Measurements from ENCODE around the gene ARL2. TPM values are rescaled to one million over a fixed set of nuclear protein-coding genes. Genes with fewer than 3 reads are reported as not detected.
A peak's percentile ranks its signal among the peaks of the same experiment; 100 is the strongest.
"Not testable (repeated sequence)": the region's sequence is repeated elsewhere in the genome, so short reads cannot be mapped to it uniquely, and the experiment has no call there.

The ARL2 gene
- total RNA-seq, 1 donor from 2014 or later, result 65.8 TPM

- H3K27ac Mint-ChIP-seq, result no peak overlapping the region
- H3K27me3 Mint-ChIP-seq, result no peaks in the 10 kb centered on the region
- H3K36me3 Mint-ChIP-seq, result peaks cover 19% of the 10 kb centered on the region
- H3K4me1 Mint-ChIP-seq (ENCODE audit: unreplicated experiment), result peaks cover 8% of the 10 kb centered on the region
- no peak overlapping the region for H3K4me3 Mint-ChIP-seq
- TF ChIP-seq, protein P1, sequence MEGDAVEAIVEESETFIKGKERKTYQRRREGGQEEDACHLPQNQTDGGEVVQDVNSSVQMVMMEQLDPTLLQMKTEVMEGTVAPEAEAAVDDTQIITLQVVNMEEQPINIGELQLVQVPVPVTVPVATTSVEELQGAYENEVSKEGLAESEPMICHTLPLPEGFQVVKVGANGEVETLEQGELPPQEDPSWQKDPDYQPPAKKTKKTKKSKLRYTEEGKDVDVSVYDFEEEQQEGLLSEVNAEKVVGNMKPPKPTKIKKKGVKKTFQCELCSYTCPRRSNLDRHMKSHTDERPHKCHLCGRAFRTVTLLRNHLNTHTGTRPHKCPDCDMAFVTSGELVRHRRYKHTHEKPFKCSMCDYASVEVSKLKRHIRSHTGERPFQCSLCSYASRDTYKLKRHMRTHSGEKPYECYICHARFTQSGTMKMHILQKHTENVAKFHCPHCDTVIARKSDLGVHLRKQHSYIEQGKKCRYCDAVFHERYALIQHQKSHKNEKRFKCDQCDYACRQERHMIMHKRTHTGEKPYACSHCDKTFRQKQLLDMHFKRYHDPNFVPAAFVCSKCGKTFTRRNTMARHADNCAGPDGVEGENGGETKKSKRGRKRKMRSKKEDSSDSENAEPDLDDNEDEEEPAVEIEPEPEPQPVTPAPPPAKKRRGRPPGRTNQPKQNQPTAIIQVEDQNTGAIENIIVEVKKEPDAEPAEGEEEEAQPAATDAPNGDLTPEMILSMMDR (conservative IDR thresholded peaks at IDR 0.05), result no peak
- no peak for DNase-seq (ENCODE audit: extremely low spot score, unreplicated experiment)
- no peaks in the 10 kb centered on the region for H3K9me3 Mint-ChIP-seq
Measured at GRCh38 chr11:65021003-65021402, 7.0 kb downstream of the ARL2 start.

DNA sequence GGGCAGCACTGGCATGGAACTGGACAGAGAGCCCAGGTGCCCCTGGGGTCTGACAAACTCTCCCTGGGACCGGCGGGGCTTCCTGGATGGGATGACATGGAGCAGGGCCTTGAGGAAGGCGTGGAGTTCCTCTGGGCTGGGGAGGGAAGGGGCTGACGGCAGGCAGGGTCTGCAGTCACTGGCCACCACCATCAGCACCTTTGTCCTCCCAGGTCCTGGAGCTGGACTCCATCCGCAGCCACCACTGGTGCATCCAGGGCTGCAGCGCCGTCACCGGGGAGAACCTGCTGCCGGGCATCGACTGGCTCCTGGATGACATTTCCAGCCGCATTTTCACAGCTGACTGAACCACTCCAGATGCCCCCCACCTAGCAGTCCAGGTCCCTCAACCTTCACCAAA, 7.5 kb downstream of the ARL2 start:
- no peak for DNase-seq (ENCODE audit: extremely low spot score, unreplicated experiment)
- Mint-ChIP-seq H3K4me3 (no peak overlapping the region), H3K27ac (no peak overlapping the region), H3K9me3 (no peaks in the 10 kb centered on the region), H3K36me3 (peaks cover 15% of the 10 kb centered on the region), H3K27me3 (no peaks in the 10 kb centered on the region), H3K4me1 (ENCODE audit: unreplicated experiment) (peaks cover 5% of the 10 kb centered on the region)
- TF ChIP-seq, protein P1 (conservative IDR thresholded peaks at IDR 0.05), result no peak

DNA sequence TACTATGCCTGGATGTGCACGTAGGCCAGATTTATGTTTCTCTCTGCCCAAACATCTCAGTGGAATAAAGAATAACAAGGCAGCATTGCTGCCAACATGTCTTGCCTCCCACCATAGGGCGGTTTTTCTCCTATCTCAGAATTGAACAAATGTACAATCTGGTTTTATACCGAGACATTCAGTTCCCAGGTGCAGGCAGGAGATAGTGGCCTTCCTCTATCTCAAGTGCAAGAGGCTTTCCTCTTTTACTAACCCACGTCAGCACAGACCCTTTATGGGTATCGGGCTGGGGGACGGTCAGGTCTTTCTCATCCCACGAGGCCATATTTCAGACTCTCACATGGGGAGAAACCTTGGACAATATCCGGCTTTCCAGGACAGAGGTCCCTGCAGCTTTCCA, 9.5 kb downstream of the ARL2 start:
- not testable (repeated sequence) for H3K27me3 Mint-ChIP-seq

DNA sequence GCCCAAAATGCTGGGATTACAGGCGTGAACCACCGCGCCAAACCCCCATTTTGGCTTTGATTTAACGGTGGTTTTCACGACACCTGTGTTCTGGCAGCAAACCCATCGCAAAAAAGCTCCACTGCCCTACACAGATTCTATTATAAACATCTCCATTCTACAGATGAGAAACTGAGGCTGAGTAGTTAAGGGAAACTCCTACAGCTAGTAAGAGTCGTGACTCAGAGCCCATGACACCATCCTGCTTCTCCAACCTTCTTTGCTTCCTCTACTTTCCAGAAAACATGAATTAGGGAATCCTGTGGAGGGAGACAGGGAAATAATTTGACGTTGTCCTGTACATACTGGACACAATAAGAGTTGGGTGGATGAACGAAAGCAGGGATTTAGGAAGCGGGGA, 12.8 kb downstream of the ARL2 start:
- Mint-ChIP-seq H3K9me3 (no peaks in the 10 kb centered on the region), H3K4me3 (peak overlapping the region; percentile 91), H3K4me1 (ENCODE audit: unreplicated experiment) (peaks cover 12% of the 10 kb centered on the region), H3K27ac (peak overlapping the region; percentile 85), H3K36me3 (peaks cover 5% of the 10 kb centered on the region), H3K27me3 (no peaks in the 10 kb centered on the region)
- TF ChIP-seq, protein P1 (conservative IDR thresholded peaks at IDR 0.05), result no peak
- DNase-seq (ENCODE audit: extremely low spot score, unreplicated experiment), result no peak

More for the DNA sequence above, 9.5 kb downstream of the ARL2 start:
- DNase-seq (ENCODE audit: extremely low spot score, unreplicated experiment); H3K9me3 Mint-ChIP-seq; H3K27ac Mint-ChIP-seq; H3K36me3 Mint-ChIP-seq; H3K4me3 Mint-ChIP-seq: not testable (repeated sequence)
- peaks cover 12% of the 10 kb centered on the region for H3K4me1 Mint-ChIP-seq (ENCODE audit: unreplicated experiment)

- no peaks in the 10 kb centered on the region for H3K36me3 Mint-ChIP-seq
- no peaks in the 10 kb centered on the region for H3K9me3 Mint-ChIP-seq
- H3K4me1 Mint-ChIP-seq (ENCODE audit: unreplicated experiment), result peaks cover 12% of the 10 kb centered on the region
- TF ChIP-seq, protein P1 (conservative IDR thresholded peaks at IDR 0.05), result peak; percentile 94
- peak within 1 kb of the TSS; percentile 85 for H3K27ac Mint-ChIP-seq
- H3K27me3 Mint-ChIP-seq, result no peaks in the 10 kb centered on the region
- peak; percentile 91 for DNase-seq (ENCODE audit: extremely low spot score, unreplicated experiment)
- peak within 1 kb of the TSS; percentile 91 for H3K4me3 Mint-ChIP-seq
Measured at GRCh38 chr11:65027213-65028067, 13.5 kb downstream of the ARL2 start, which contains the start of gene SNX15. Gene SNX15 (plus strand): TSS chr11:65027439. CDS start chr11:65027538, 99 bp downstream.

- Mint-ChIP-seq H3K4me3 (no peak overlapping the region), H3K27ac (no peak overlapping the region), H3K4me1 (ENCODE audit: unreplicated experiment) (peaks cover 7% of the 10 kb centered on the region), H3K27me3 (no peaks in the 10 kb centered on the region), H3K36me3 (no peaks in the 10 kb centered on the region), H3K9me3 (no peaks in the 10 kb centered on the region)
- no peak for DNase-seq (ENCODE audit: extremely low spot score, unreplicated experiment)
- TF ChIP-seq, protein P1 (conservative IDR thresholded peaks at IDR 0.05), result no peak
Measured at GRCh38 chr11:65032216-65032615, 18.3 kb downstream of the ARL2 start.

Data from type B pancreatic cell (in vitro differentiated cells).